ENCODE measurements around the gene CNNM2. TPM values are rescaled to one million over a fixed set of nuclear protein-coding genes. Genes with fewer than 3 reads are reported as not detected.

CNNM2 gene
- total and polyA plus RNA-seq, 2 experiments from 2014 or later = 1.0 to 5.7 TPM

DNA sequence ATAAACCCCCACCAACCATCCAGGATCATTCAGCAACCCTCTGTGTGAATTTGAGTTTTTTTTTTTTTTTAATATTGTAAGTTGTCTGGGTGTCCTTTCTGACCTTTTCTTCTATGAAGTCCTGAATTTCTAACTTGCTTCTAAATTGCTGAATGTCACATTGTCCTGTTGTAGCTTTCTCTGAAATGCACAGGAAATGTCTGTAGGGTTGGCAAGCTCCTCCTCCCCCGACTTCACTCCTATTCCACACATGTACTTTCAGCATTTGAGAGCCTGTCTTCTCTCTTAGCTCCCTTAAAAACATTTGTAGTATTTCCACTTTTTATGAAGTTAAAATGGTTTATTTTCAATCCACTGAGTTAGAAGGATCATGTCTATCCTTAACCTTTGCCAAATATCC is 3.3 kb upstream of the CNNM2 start:
- H3K4me2 ChIP-seq (ENCODE audit: unreplicated experiment) = no peak overlapping the region
- H2AFZ ChIP-seq = no peak overlapping the region
- no peaks in the 10 kb centered on the region for H3K9me3 ChIP-seq (ENCODE audit: low read depth)
- no peaks in the 10 kb centered on the region for H3K36me3 ChIP-seq (ENCODE audit: low read depth)
- no peak overlapping the region for H3K27ac ChIP-seq
- H3K4me1 ChIP-seq (ENCODE audit: insufficient read depth) = no peaks in the 10 kb centered on the region
- in situ Hi-C loops (cut with MboI) = loop anchor here (10.0 kb wide), 1 partner anchor 320 kb away; no protein-coding TSS in a partner anchor
- no peak overlapping the region for H3K4me3 ChIP-seq
- no peaks in the 10 kb centered on the region for H3F3A ChIP-seq (ENCODE audit: insufficient read depth)
- no peaks in the 10 kb centered on the region for H3K79me2 ChIP-seq (ENCODE audit: insufficient read depth)
- H3K9me2 ChIP-seq (ENCODE audit: insufficient read depth) = no peaks in the 10 kb centered on the region
- 52 to 63% methylated on average over 1 of the region's 1 CpG for WGBS, 2 experiments (ENCODE audit: low coverage in 1 of 2, low lambda C conversion rate in 2 of 2, missing lambda C conversion rate in 2 of 2)
- peaks cover 12% of the 10 kb centered on the region; the same call in 1 of the 2 replicates for H3K27me3 ChIP-seq (replicated peaks; ENCODE audit: insufficient read depth)
- DNase-seq = no peak
- TF ChIP-seq EZH2 (IDR thresholded peaks at IDR 0.05; ENCODE audit: insufficient read depth, poor library complexity, severe bottlenecking) = no peak
- TF ChIP-seq EZH2phosphoT487 (IDR thresholded peaks at IDR 0.05; ENCODE audit: insufficient read depth, low read depth) = no peak
- no peak overlapping the region for H3K9ac ChIP-seq
- H4K20me1 ChIP-seq (ENCODE audit: insufficient read depth) = no peaks in the 10 kb centered on the region

DNA sequence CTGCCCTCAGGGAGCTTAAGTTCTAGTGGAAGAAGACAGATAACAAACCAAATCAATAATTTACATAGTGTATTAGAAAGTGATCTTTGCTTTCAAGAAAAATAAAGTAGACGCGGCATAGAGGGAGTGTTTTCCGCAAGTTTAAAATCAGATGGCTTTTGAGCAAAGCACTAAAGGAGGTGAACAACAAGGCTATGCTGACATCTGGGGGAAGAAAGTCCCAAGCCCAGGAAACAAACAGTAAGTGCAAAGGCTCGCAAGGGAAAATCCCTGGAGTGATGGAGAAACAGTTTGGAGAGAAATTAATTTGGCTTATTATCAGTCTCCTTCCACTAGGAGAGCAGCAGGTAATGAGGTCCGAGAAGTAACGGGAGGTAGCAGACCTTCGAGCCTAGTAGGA is 1.9 kb upstream of the CNNM2 start:
- Histone ChIP-seq H3K4me2 (ENCODE audit: unreplicated experiment) (no peak overlapping the region), H4K20me1 (ENCODE audit: insufficient read depth) (no peaks in the 10 kb centered on the region), H3K4me1 (ENCODE audit: insufficient read depth) (no peaks in the 10 kb centered on the region), H3K9me3 (ENCODE audit: low read depth) (no peaks in the 10 kb centered on the region), H2AFZ (peak overlapping the region; percentile 89; the same call in 1 of the 2 replicates), H3K4me3 (peak overlapping the region; percentile 87; the same call in 1 of the 2 replicates), H3K27me3 (replicated peaks; ENCODE audit: insufficient read depth) (peaks cover 12% of the 10 kb centered on the region; the same call in 1 of the 2 replicates), H3K9me2 (ENCODE audit: insufficient read depth) (no peaks in the 10 kb centered on the region), H3K36me3 (ENCODE audit: low read depth) (no peaks in the 10 kb centered on the region), H3K79me2 (ENCODE audit: insufficient read depth) (no peaks in the 10 kb centered on the region), H3K27ac (no peak overlapping the region), H3K9ac (no peak overlapping the region), H3F3A (ENCODE audit: insufficient read depth) (no peaks in the 10 kb centered on the region)
- in situ Hi-C loops (cut with MboI) = loop anchor here (10.0 kb wide), 1 partner anchor 319 kb away; no protein-coding TSS in a partner anchor
- no peak for DNase-seq
- 68 to 73% methylated on average over 7 of the region's 7 CpGs for WGBS, 2 experiments (ENCODE audit: low coverage in 1 of 2, low lambda C conversion rate in 2 of 2, missing lambda C conversion rate in 2 of 2)
- TF ChIP-seq EZH2phosphoT487 (IDR thresholded peaks at IDR 0.05; ENCODE audit: insufficient read depth, low read depth) (no peak), EZH2 (IDR thresholded peaks at IDR 0.05; ENCODE audit: insufficient read depth, poor library complexity, severe bottlenecking) (no peak)

DNA sequence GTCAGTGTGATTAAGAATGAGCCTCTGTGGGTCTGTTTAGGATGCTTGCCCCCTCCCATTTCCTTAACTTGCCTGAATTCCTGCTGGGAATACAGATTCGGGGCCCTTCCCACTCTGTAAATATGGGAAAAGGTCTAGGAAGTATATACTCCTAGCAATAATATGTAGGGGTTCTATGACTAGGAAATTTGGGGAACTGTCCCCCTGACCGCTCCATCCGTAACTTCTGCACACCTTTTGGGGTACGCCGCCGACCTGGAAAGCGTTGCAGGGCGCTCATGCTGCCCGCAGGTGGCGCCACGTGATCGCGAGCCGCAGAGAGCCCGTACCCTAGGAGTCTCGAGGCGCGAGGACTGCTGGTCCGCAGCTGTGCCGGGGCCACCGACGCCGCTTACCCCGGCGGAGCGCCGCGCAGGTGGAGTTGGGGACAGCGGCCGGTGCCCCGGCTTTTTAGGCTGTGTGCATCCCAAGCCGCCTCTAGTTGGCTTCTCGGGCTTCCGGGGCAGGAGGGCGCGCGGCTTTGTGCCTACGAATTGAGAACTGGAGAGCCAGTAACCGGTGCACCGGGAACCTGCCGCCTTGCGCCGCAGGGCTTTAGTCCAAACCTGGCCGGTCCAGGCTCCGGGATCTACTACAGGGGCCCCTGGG is 656 bp upstream of the CNNM2 start:
- Histone ChIP-seq H3K4me3 (peak overlapping the region; percentile 87), H3K36me3 (ENCODE audit: low read depth) (no peaks in the 10 kb centered on the region), H3K4me2 (ENCODE audit: unreplicated experiment) (peak overlapping the region; percentile 99), H3K9me3 (ENCODE audit: low read depth) (no peaks in the 10 kb centered on the region), H3K4me1 (ENCODE audit: insufficient read depth) (no peaks in the 10 kb centered on the region), H3K27me3 (replicated peaks; ENCODE audit: insufficient read depth) (0 out of 2 replicates have a peak, but pooled peaks cover 4% of the 10 kb centered on the region), H2AFZ (peak overlapping the region; percentile 89), H3F3A (ENCODE audit: insufficient read depth) (no peaks in the 10 kb centered on the region), H3K9ac (peak overlapping the region; percentile 75), H3K9me2 (ENCODE audit: insufficient read depth) (no peaks in the 10 kb centered on the region), H3K79me2 (ENCODE audit: insufficient read depth) (no peaks in the 10 kb centered on the region), H4K20me1 (ENCODE audit: insufficient read depth) (no peaks in the 10 kb centered on the region), H3K27ac (peak overlapping the region; percentile 68)
- peak; percentile 88 for DNase-seq
- in situ Hi-C loops (cut with MboI) = loop anchor here (10.0 kb wide), 1 partner anchor 317 kb away; no protein-coding TSS in a partner anchor
- TF ChIP-seq EZH2 (IDR thresholded peaks at IDR 0.05; ENCODE audit: insufficient read depth, poor library complexity, severe bottlenecking) (no peak), EZH2phosphoT487 (IDR thresholded peaks at IDR 0.05; ENCODE audit: insufficient read depth, low read depth) (no peak)
- WGBS, 2 experiments (ENCODE audit: low coverage in 1 of 2, low lambda C conversion rate in 2 of 2, missing lambda C conversion rate in 2 of 2) = 2% methylated on average over 45 of the region's 45 CpGs

DNA sequence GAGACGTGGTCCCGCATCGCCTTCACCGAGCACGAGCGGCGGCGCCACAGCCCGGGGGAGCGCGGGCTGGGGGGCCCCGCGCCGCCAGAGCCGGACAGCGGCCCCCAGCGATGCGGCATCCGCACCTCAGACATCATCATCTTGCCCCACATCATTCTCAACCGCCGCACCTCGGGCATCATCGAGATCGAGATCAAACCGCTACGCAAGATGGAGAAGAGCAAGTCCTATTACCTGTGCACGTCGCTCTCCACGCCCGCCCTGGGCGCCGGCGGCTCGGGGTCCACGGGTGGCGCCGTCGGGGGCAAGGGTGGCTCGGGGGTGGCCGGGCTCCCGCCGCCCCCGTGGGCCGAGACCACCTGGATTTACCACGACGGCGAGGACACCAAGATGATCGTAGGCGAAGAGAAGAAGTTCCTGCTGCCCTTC is 737 bp downstream of the CNNM2 start:
- no peaks in the 10 kb centered on the region for H3F3A ChIP-seq (ENCODE audit: insufficient read depth)
- no peaks in the 10 kb centered on the region for H3K4me1 ChIP-seq (ENCODE audit: insufficient read depth)
- H3K9me3 ChIP-seq (ENCODE audit: low read depth) = no peaks in the 10 kb centered on the region
- in situ Hi-C loops (cut with MboI) = loop anchor here (10.0 kb wide), 1 partner anchor 316 kb away; no protein-coding TSS in a partner anchor
- H3K79me2 ChIP-seq (ENCODE audit: insufficient read depth) = no peaks in the 10 kb centered on the region
- no peaks in the 10 kb centered on the region for H3K36me3 ChIP-seq (ENCODE audit: low read depth)
- H3K27ac ChIP-seq = no peak overlapping the region
- H3K4me2 ChIP-seq (ENCODE audit: unreplicated experiment) = peak overlapping the region; percentile 71
- H2AFZ ChIP-seq = peak overlapping the region; percentile 97
- peak; percentile 54 for DNase-seq
- H3K4me3 ChIP-seq = peak overlapping the region; percentile 87
- H3K27me3 ChIP-seq (replicated peaks; ENCODE audit: insufficient read depth) = no peaks in the 10 kb centered on the region
- H3K9me2 ChIP-seq (ENCODE audit: insufficient read depth) = no peaks in the 10 kb centered on the region
- H4K20me1 ChIP-seq (ENCODE audit: insufficient read depth) = no peaks in the 10 kb centered on the region
- 2 to 4% methylated on average over 43 to 46 of the region's 49 CpGs for WGBS, 2 experiments (ENCODE audit: low coverage in 1 of 2, low lambda C conversion rate in 2 of 2, missing lambda C conversion rate in 2 of 2)
- H3K9ac ChIP-seq = peak overlapping the region; percentile 81
- TF ChIP-seq EZH2phosphoT487 (IDR thresholded peaks at IDR 0.05; ENCODE audit: insufficient read depth, low read depth) = no peak
- no peak for TF ChIP-seq EZH2 (IDR thresholded peaks at IDR 0.05; ENCODE audit: insufficient read depth, poor library complexity, severe bottlenecking)
